Liver (tissue), 9 donors: ENCODE measurements around the gene ADORA2B. TPM values are rescaled to one million over a fixed set of nuclear protein-coding genes. Genes with fewer than 3 reads are reported as not detected.
"Not testable (repeated sequence)": the region's sequence is repeated elsewhere in the genome, so short reads cannot be mapped to it uniquely, and the experiment has no call there.

Experiments
- DNase-seq: peaks from one replicate; pipeline ENCODE4 v3.0.0-alpha.2; 2017; ENCODE audit warnings: low spot score
- H3K27ac ChIP-seq, 2 donors: one replicate each; pipeline ENCODE4 v1.7.0; 2013; ENCODE audit warnings: inconsistent platforms in 2 of 2, low read length in 2 of 2, control low read depth in 1 of 2, low read depth in 1 of 2, mild to moderate bottlenecking in 1 of 2
- H3K27me3 ChIP-seq, 4 donors: one replicate each; pipeline versions ENCODE4 v1.6.1 to v1.7.0; 2013; ENCODE audit warnings: low read length in 3 of 4, inconsistent platforms in 1 of 4, mild to moderate bottlenecking in 1 of 4, moderate library complexity in 1 of 4; ENCODE audit not compliant: control insufficient read depth in 4 of 4, insufficient read depth in 4 of 4
- H3K36me3 ChIP-seq, 4 donors: one replicate each; pipeline versions ENCODE4 v1.6.1 to v1.7.0; 2013; ENCODE audit warnings: low read length in 3 of 4, mild to moderate bottlenecking in 3 of 4, low read depth in 1 of 4, moderate library complexity in 1 of 4; ENCODE audit not compliant: control insufficient read depth in 4 of 4, insufficient read depth in 3 of 4
- H3K4me1 ChIP-seq, 4 donors: one replicate each; pipeline versions ENCODE4 v1.6.1 to v1.7.0; 2013; ENCODE audit warnings: low read length in 3 of 4, mild to moderate bottlenecking in 3 of 4, moderate library complexity in 1 of 4; ENCODE audit not compliant: control insufficient read depth in 4 of 4, insufficient read depth in 4 of 4
- H3K4me3 ChIP-seq, 3 donors: one replicate each; pipeline versions ENCODE4 v1.6.1 to v1.7.0; 2013; ENCODE audit warnings: low read length in 3 of 3, control low read depth in 1 of 3, low read depth in 1 of 3, mild to moderate bottlenecking in 1 of 3
- H3K9ac ChIP-seq, 2 donors: one replicate each; pipeline ENCODE4 v1.7.0; 2013; ENCODE audit warnings: low read length in 2 of 2, mild to moderate bottlenecking in 2 of 2, moderate library complexity in 2 of 2, control low read depth in 1 of 2, low read depth in 1 of 2
- H3K9me3 ChIP-seq, 4 donors: one replicate each; pipeline versions ENCODE4 v1.6.1 to v1.7.0; 2013; ENCODE audit warnings: low read length in 3 of 4; ENCODE audit not compliant: control insufficient read depth in 4 of 4
- ATF3 ChIP-seq: IDR thresholded peaks from 2 replicates; pipeline ENCODE4 v1.6.1; 2016; ENCODE audit warnings: antibody characterized with exemption
- CTCF ChIP-seq: fragments of 150-350 bp; IDR thresholded peaks from 2 replicates; pipeline ENCODE4 v1.5.1; 2017; ENCODE audit warnings: improper control_type of control experiment, low read depth, low read length; ENCODE audit not compliant: missing input control
- EGR1 ChIP-seq, 2 donors: IDR thresholded peaks; 2 replicates each; pipeline ENCODE4 v1.6.1; 2016 to 2018; ENCODE audit warnings: antibody characterized with exemption in 2 of 2, low read depth in 2 of 2
- FOXA1 ChIP-seq: IDR thresholded peaks from 2 replicates; pipeline ENCODE4 v1.6.1; 2016; ENCODE audit warnings: antibody characterized with exemption
- FOXA2 ChIP-seq: IDR thresholded peaks from 2 replicates; pipeline ENCODE4 v1.6.1; 2016; ENCODE audit warnings: antibody characterized with exemption
- GABPA ChIP-seq, 2 donors: IDR thresholded peaks in 1 of 2; conservative IDR thresholded peaks in 1 of 2; 2 replicates each; pipeline ENCODE4 v1.6.1; 2016; ENCODE audit warnings: antibody characterized with exemption in 2 of 2, mild to moderate bottlenecking in 1 of 2, moderate library complexity in 1 of 2
- HNF4A ChIP-seq, 2 donors: conservative IDR thresholded peaks; 2 replicates each; pipeline ENCODE4 v1.6.1; 2016; ENCODE audit warnings: antibody characterized with exemption in 2 of 2, mild to moderate bottlenecking in 2 of 2
- HNF4G ChIP-seq: IDR thresholded peaks from 2 replicates; pipeline ENCODE4 v1.6.1; 2016; ENCODE audit warnings: antibody characterized with exemption
- JUND ChIP-seq, 2 donors: IDR thresholded peaks; 2 replicates each; pipeline ENCODE4 v1.6.1; 2016; ENCODE audit warnings: antibody characterized with exemption in 2 of 2
- MAX ChIP-seq: IDR thresholded peaks from 2 replicates; pipeline ENCODE4 v1.6.1; 2016; ENCODE audit warnings: antibody characterized with exemption
- NR2F2 ChIP-seq: IDR thresholded peaks from 2 replicates; pipeline ENCODE4 v1.6.1; 2016; ENCODE audit warnings: antibody characterized with exemption
- RAD21 ChIP-seq, 2 donors: IDR thresholded peaks; 2 replicates each; pipeline ENCODE4 v1.6.1; 2016; ENCODE audit warnings: antibody characterized with exemption in 2 of 2, mild to moderate bottlenecking in 2 of 2
- REST ChIP-seq: IDR thresholded peaks from 2 replicates; pipeline ENCODE4 v1.6.1; 2016; ENCODE audit warnings: antibody characterized with exemption, mild to moderate bottlenecking
- RXRA ChIP-seq, 2 donors: IDR thresholded peaks; 2 replicates each; pipeline ENCODE4 v1.6.1; 2017 to 2018; ENCODE audit warnings: antibody characterized with exemption in 2 of 2, mild to moderate bottlenecking in 1 of 2
- SP1 ChIP-seq: IDR thresholded peaks from 2 replicates; pipeline ENCODE4 v1.6.1; 2018; ENCODE audit warnings: antibody characterized with exemption, mild to moderate bottlenecking
- TAF1 ChIP-seq: conservative IDR thresholded peaks from 2 replicates; pipeline ENCODE4 v1.6.1; 2016; ENCODE audit warnings: antibody characterized with exemption, mild to moderate bottlenecking
- YY1 ChIP-seq: IDR thresholded peaks from 2 replicates; pipeline ENCODE4 v1.6.1; 2016; ENCODE audit warnings: antibody characterized with exemption, mild to moderate bottlenecking
- ZBTB33 ChIP-seq: IDR thresholded peaks from 2 replicates; pipeline ENCODE4 v1.6.1; 2016; ENCODE audit warnings: antibody characterized with exemption
- WGBS: extraction: QIAGEN DNeasy Blood & Tissue Kit; methylation state at CpG from one replicate; pipeline ENCODE4 v1.1.7; 2013; 5-methylcytosine and 5-hydroxymethylcytosine counted together
- polyA plus RNA-seq, 2 donors: library from polyadenylated mRNA; stranded (reverse) in 1 of 2; unstranded in 1 of 2; fragments of 200-250 nt in 1 of 2; fragments of >200 nt in 1 of 2; fragmentation: Nextera tagmentation in 1 of 2; extraction: Ambion mirVana in 1 of 2; gene quantifications; one replicate each; pipeline versions ENCODE4 v1.2.1 to v1.2.3, GENCODE V29; 2013 to 2015
- total RNA-seq, 2 donors: library from RNA; depleted of rRNA; stranded (reverse); fragments of >200 nt; gene quantifications; one replicate each; pipeline ENCODE4 v1.2.3, GENCODE V29; 2014
- donor health status: healthy.
- donor health status: healthy.
- donor health status: healthy.
- donor health status: healthy.
- donor health status: healthy.

ADORA2B gene
- total and polyA plus RNA-seq, 4 donors = 0.24 to 3.3 (median 0.28) TPM

GRCh38 chr17:15900871-15901270 lies 44.1 kb upstream of the ADORA2B start (continued):
- TF ChIP-seq REST (no peak), EGR1 (IDR thresholded peaks at IDR 0.05; ENCODE audit: low read depth in 2 of 2) (no peak)

GRCh38 chr17:15905236-15905635 lies 39.7 kb upstream of the ADORA2B start:
- H3K4me3 ChIP-seq, H3K9ac ChIP-seq, DNase-seq, H3K27ac ChIP-seq, H3K4me1 ChIP-seq, H3K9me3 ChIP-seq, H3K36me3 ChIP-seq, H3K27me3 ChIP-seq: not testable (repeated sequence)
- WGBS = 89% methylated on average over 8 of the region's 8 CpGs

- no peaks in the 10 kb centered on the region for H3K36me3 ChIP-seq
- no peak for TF ChIP-seq CTCF
- no peak for TF ChIP-seq MAX
- TF ChIP-seq JUND (IDR thresholded peaks at IDR 0.05) = no peak
- TF ChIP-seq TAF1 = no peak
- no peak for TF ChIP-seq NR2F2
- no peak for TF ChIP-seq RAD21 (IDR thresholded peaks at IDR 0.05)
- no peak for TF ChIP-seq HNF4G
- no peak for TF ChIP-seq FOXA1
- no peak for TF ChIP-seq GABPA (IDR thresholded peaks at IDR 0.05 in 1 of 2, conservative IDR thresholded peaks at IDR 0.05 in 1 of 2)
- no peak for TF ChIP-seq ZBTB33
- TF ChIP-seq ATF3 = no peak
- TF ChIP-seq RXRA (IDR thresholded peaks at IDR 0.05) = no peak
- no peak for TF ChIP-seq HNF4A (conservative IDR thresholded peaks at IDR 0.05)
- no peak for TF ChIP-seq YY1
- no peak for TF ChIP-seq EGR1 (IDR thresholded peaks at IDR 0.05; ENCODE audit: low read depth in 2 of 2)
- TF ChIP-seq SP1 = no peak
- TF ChIP-seq REST = no peak
- no peak for TF ChIP-seq FOXA2
- no peaks in the 10 kb centered on the region for H3K4me1 ChIP-seq
- no peaks in the 10 kb centered on the region for H3K9me3 ChIP-seq
- DNase-seq = no peak
- H3K4me3 ChIP-seq = no peak overlapping the region
- WGBS = 76% methylated on average over 2 of the region's 2 CpGs
- no peak overlapping the region for H3K9ac ChIP-seq
- H3K27ac ChIP-seq = no peak overlapping the region
- H3K27me3 ChIP-seq = no peaks in the 10 kb centered on the region
These were observed 37.6 kb upstream of the ADORA2B start for GRCh38 chr17:15907290-15907689.
